Vagina (tissue), 2 donors: ENCODE results near the gene ERC2. TPM values are rescaled to one million over a fixed set of nuclear protein-coding genes. Genes with fewer than 3 reads are reported as not detected.

Source experiments
- DNase-seq, 2 donors: peaks; one replicate each; pipeline ENCODE4 v3.0.0-alpha.2; 2017; ENCODE audit errors: extremely low spot score in 2 of 2
- H3K27ac ChIP-seq: fragments of 200-600 bp; sonication (generic); one replicate; pipeline ENCODE4 v1.5.1; 2019
- H3K27me3 ChIP-seq: fragments of 200-600 bp; sonication (generic); one replicate; pipeline ENCODE4 v1.5.1; 2019
- H3K36me3 ChIP-seq, 2 donors: fragments of 200-600 bp; sonication (generic); one replicate each; pipeline ENCODE4 v1.5.1; 2017 to 2019
- H3K4me1 ChIP-seq: fragments of 200-600 bp; sonication (generic); one replicate; pipeline ENCODE4 v1.5.1; 2019
- H3K4me3 ChIP-seq, 2 donors: fragments of 200-600 bp; sonication (generic); 1 replicate in 1 of 2; 2 replicates in 1 of 2; pipeline ENCODE4 v1.5.1; 2016 to 2019
- H3K9me3 ChIP-seq: fragments of 200-600 bp; sonication (generic); one replicate; pipeline ENCODE4 v1.5.1; 2019
- CTCF ChIP-seq, 3 experiments: fragments of 450-650 bp in 2 of 3; fragments of 200-600 bp in 1 of 3; sonication (generic) in 1 of 3; IDR thresholded peaks; one replicate each; pipeline ENCODE4 v1.5.1; 2017 to 2019; ENCODE audit warnings: antibody characterized with exemption in 3 of 3, mild to moderate bottlenecking in 2 of 3, moderate library complexity in 2 of 3
- POLR2A ChIP-seq, 2 donors: fragments of 450-650 bp; IDR thresholded peaks; one replicate each; pipeline ENCODE4 v1.6.1; 2017; ENCODE audit warnings: antibody characterized with exemption in 2 of 2, mild to moderate bottlenecking in 2 of 2, moderate library complexity in 2 of 2
- POLR2AphosphoS5 ChIP-seq, 2 donors: sonication (generic); formaldehyde crosslinking; IDR thresholded peaks; one replicate each; pipeline ENCODE4 v1.9.0; 2017; ENCODE audit warnings: antibody characterized with exemption in 2 of 2, mild to moderate bottlenecking in 2 of 2, low read depth in 1 of 2; ENCODE audit not compliant: insufficient read depth in 1 of 2
- intact Hi-C: fragments of 100-400 bp; cut with DNase I; formaldehyde crosslinking; loops from one replicate; pipeline ENCODE4 v1.15.1; 2023
- total RNA-seq: library from RNA; depleted of rRNA; stranded (reverse); fragments of >200 nt; gene quantifications from one replicate; pipeline ENCODE4 v1.2.3, GENCODE V29; 2016

Gene ERC2
- total RNA-seq, 1 donor from 2014 or later: 1.2 TPM

- Histone ChIP-seq H3K4me3 (no peak overlapping the region), H3K27ac (no peak overlapping the region), H3K4me1 (no peaks in the 10 kb centered on the region), H3K36me3 (no peaks in the 10 kb centered on the region), H3K9me3 (no peaks in the 10 kb centered on the region), H3K27me3 (no peaks in the 10 kb centered on the region)
- TF ChIP-seq CTCF (IDR thresholded peaks at IDR 0.05): no peak
- no peak for TF ChIP-seq POLR2A (IDR thresholded peaks at IDR 0.05)
- no peak for TF ChIP-seq POLR2AphosphoS5 (IDR thresholded peaks at IDR 0.05; ENCODE audit: insufficient read depth in 1 of 2, low read depth in 1 of 2)
- no peak for DNase-seq
- intact Hi-C loops: no loop called here
These were observed 174.0 kb downstream of the ERC2 start for GRCh38 chr3:56294286-56294685.

- Histone ChIP-seq H3K36me3 (no peaks in the 10 kb centered on the region), H3K27ac (no peak overlapping the region), H3K4me1 (no peaks in the 10 kb centered on the region), H3K27me3 (no peaks in the 10 kb centered on the region), H3K9me3 (no peaks in the 10 kb centered on the region), H3K4me3 (no peak overlapping the region)
- intact Hi-C loops: no loop called here
- DNase-seq: no peak
- TF ChIP-seq POLR2A (IDR thresholded peaks at IDR 0.05): no peak
- no peak for TF ChIP-seq POLR2AphosphoS5 (IDR thresholded peaks at IDR 0.05; ENCODE audit: insufficient read depth in 1 of 2, low read depth in 1 of 2)
- TF ChIP-seq CTCF (IDR thresholded peaks at IDR 0.05): no peak
These were observed 176.3 kb downstream of the ERC2 start for GRCh38 chr3:56291953-56292352.

GRCh38 chr3:56291244-56291680, 177.0 kb downstream of the ERC2 start:
- DNase-seq: no peak
- H3K9me3 ChIP-seq: no peaks in the 10 kb centered on the region
- H3K4me3 ChIP-seq: no peak overlapping the region
- H3K4me1 ChIP-seq: no peaks in the 10 kb centered on the region
- intact Hi-C loops: no loop called here
- TF ChIP-seq POLR2A (IDR thresholded peaks at IDR 0.05) (no peak), POLR2AphosphoS5 (IDR thresholded peaks at IDR 0.05; ENCODE audit: insufficient read depth in 1 of 2, low read depth in 1 of 2) (no peak), CTCF (IDR thresholded peaks at IDR 0.05) (no peak)
- H3K27ac ChIP-seq: no peak overlapping the region
- H3K27me3 ChIP-seq: no peaks in the 10 kb centered on the region
- no peaks in the 10 kb centered on the region for H3K36me3 ChIP-seq

GRCh38 chr3:56290374-56290773, 177.9 kb downstream of the ERC2 start:
- intact Hi-C loops: no loop called here
- no peaks in the 10 kb centered on the region for H3K4me1 ChIP-seq
- H3K4me3 ChIP-seq: no peak overlapping the region

GRCh38 chr3:56288258-56288657, 180.0 kb downstream of the ERC2 start:
- Histone ChIP-seq H3K36me3 (no peaks in the 10 kb centered on the region), H3K4me3 (no peak overlapping the region), H3K27ac (no peak overlapping the region), H3K4me1 (no peaks in the 10 kb centered on the region), H3K27me3 (no peaks in the 10 kb centered on the region), H3K9me3 (no peaks in the 10 kb centered on the region)
- intact Hi-C loops: no loop called here
- TF ChIP-seq POLR2A (IDR thresholded peaks at IDR 0.05) (no peak), CTCF (IDR thresholded peaks at IDR 0.05) (no peak), POLR2AphosphoS5 (IDR thresholded peaks at IDR 0.05; ENCODE audit: insufficient read depth in 1 of 2, low read depth in 1 of 2) (no peak)
- DNase-seq: no peak

More at GRCh38 chr3:56290374-56290773, 177.9 kb downstream of the ERC2 start:
- no peak for TF ChIP-seq POLR2A (IDR thresholded peaks at IDR 0.05)
- Histone ChIP-seq H3K9me3 (no peaks in the 10 kb centered on the region), H3K27ac (no peak overlapping the region), H3K36me3 (no peaks in the 10 kb centered on the region), H3K27me3 (no peaks in the 10 kb centered on the region)
- DNase-seq: no peak
